HG03575 (cell line): Measurements from ENCODE around the gene CX3CR1.
"Not testable (repeated sequence)": the region's sequence is repeated elsewhere in the genome, so short reads cannot be mapped to it uniquely, and the experiment has no call there.

ENCODE experiments used
- ATAC-seq: cut with Tn5 transposase; IDR thresholded peaks from one replicate; pipeline ENCODE4 v1.9.1; 2021; ENCODE audit not compliant: unreplicated experiment, insufficient number of reproducible peaks, low FRiP score; ENCODE audit errors: extremely low read depth

The CX3CR1 gene

GRCh38 chr3:39232859-39233258 lies 47.0 kb downstream of the CX3CR1 start:
- no peak for ATAC-seq

DNA sequence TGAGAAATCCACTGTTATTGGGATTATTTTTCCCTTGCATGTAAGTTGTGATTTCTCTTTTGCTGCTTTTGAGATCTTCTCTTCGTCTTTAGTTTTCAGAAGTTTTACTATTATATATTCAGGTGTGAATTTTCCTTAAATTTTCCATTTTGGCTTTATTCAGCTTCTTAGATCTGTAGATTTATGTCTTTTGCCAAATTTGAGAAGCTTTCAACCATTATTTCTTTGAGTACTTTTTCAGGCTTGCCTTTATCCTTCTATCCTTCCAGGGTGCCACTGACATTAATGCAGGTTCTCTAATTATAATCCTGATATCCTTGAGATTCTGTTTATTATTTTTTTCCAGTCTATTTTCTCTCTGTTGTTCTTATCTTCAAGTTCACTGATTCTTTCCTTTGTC lies 49.4 kb downstream of the CX3CR1 start:
- no peak for ATAC-seq

DNA sequence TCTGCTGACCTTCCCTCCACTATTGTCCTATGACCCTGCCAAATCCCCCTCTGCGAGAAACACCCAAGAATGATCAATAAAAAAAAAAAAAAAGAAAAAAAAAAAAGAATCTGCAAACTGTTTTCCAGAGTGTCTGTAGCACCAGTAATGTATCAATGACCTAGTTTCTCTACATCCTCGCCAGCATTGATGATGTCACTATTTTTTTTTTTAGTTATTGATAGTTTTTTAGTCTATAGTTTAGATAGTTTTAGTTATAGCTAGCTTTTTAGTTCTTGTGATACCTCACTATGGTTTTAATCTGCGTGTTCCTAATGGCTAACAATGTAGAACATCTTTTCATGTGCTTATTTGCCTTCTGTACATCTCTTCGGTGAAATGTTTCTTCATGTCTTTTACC lies 51.3 kb downstream of the CX3CR1 start:
- ATAC-seq = no peak

GRCh38 chr3:39227596-39227995 lies 52.2 kb downstream of the CX3CR1 start:
- ATAC-seq = not testable (repeated sequence)

DNA sequence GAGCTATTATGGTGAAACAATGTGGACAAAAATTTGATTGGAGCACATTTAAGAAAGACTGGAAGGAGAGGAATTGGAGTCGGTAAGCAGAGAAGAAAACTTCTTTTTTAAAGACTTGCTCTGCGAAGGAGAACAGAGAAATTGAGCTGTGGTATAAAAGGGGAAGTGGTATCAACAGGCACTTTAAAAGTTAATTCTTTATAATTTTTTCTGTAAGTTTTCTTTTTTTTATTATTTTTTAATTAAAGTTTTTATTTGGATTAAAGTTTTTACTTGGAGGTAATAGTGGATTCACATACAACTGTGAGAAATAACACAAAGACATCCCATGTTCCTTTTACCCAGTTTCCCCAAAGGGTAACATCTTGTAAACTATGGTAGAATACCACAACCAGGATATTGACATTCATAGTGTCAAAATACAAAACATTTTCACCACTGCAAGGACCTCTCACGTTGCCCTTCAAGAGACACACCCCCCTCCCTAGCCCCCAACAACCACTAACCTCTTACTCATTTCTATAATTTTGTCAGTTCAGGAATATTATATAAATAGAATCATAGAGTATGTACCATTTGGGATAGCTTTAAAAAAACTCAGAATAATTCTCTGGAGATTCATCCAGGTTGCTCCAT lies 53.6 kb downstream of the CX3CR1 start:
- no peak for ATAC-seq

GRCh38 chr3:39224288-39224687 lies 55.5 kb downstream of the CX3CR1 start:
- ATAC-seq = no peak

GRCh38 chr3:39222939-39223338 lies 56.9 kb downstream of the CX3CR1 start:
- ATAC-seq = no peak

- no peak for ATAC-seq
Measured at GRCh38 chr3:39222462-39222861, 57.4 kb downstream of the CX3CR1 start.

- ATAC-seq = no peak
Measured at GRCh38 chr3:39221141-39221530, 58.7 kb downstream of the CX3CR1 start.

GRCh38 chr3:39220407-39221140 lies 59.3 kb downstream of the CX3CR1 start:
- ATAC-seq = no peak

DNA sequence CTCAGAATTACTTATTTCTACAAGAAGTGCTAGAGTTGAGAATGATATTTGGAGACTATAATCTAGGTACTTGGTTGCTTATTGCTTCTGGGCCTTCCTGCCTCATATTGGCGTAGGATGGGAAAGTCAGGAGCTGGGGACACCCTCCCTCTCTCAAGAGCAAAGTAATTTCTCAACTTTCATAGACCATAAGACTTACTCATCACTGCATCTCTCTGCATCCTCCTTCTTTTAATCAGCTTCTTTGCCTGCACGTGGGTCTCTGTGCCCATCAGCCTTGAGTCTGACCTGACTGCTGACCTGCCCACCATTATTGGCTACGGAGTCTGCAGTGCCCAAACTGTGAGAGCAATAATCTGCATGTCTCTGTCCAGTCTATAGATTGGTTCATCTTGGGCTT lies 60.1 kb downstream of the CX3CR1 start:
- ATAC-seq = no peak

DNA sequence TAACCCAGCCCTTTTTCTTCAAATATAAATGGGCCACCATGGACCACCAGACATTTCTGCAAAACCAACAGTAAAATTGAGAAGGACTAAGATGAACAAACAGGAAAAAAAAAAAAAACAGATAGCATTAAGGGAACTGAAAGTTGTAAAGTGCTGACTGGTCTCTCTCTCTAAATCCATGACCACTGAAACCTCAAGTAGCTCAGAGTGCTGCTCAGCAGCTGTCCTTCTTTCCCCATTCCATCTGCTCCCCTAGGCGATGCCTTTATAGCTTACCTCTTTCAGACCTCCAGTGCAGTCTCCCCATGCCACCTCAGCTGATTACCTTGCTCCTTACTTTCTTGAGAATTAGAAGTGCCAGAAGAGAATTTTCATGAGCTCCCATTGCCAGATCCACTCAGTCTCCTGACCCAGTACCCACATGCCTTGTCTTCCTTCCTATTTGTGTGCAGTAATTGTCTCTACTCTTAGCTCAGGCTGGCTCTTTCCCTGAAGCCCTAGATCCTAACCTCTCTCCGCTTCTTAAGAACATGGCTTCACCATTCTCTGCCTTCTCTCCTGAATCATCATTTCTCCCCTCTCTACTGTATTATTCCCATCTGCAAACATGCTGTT lies 63.6 kb downstream of the CX3CR1 start:
- ATAC-seq = peak; percentile 86

GRCh38 chr3:39213613-39214012 lies 66.2 kb downstream of the CX3CR1 start:
- ATAC-seq = no peak
